H1 (cell line): ENCODE data around the gene SEPTIN7. TPM values are rescaled to one million over a fixed set of nuclear protein-coding genes. Genes with fewer than 3 reads are reported as not detected.
A peak's percentile ranks its signal among the peaks of the same experiment; 100 is the strongest.

Experiments
- CTCF ChIA-PET: fragments of 300-600 bp; sonication (Branson Sonifier 250); formaldehyde crosslinking; loops from one replicate; lab custom pipeline; 2021; ENCODE audit not compliant: partially characterized antibody; lab: Charles Lee
- POLR2A ChIA-PET: fragments of 300-600 bp; sonication (Branson Sonifier 250); formaldehyde crosslinking; loops from one replicate; lab custom pipeline; 2021; ENCODE audit warnings: inconsistent platforms; ENCODE audit not compliant: partially characterized antibody; lab: Charles Lee
- DNase-seq, 2 experiments: peaks; one replicate each; pipeline versions ENCODE4 v3.0.0 to v3.0.0-alpha.2; 2010 to 2022; ENCODE audit warnings: low spot score in 2 of 2, low read depth in 1 of 2, mixed read lengths in 1 of 2
- FAIRE-seq: peaks from 2 replicates; lab custom pipeline; 2011; peaks lifted over from hg19 to GRCh38; lab: Jason Lieb, UNC
- H2AFZ ChIP-seq: 2 replicates; pipeline ENCODE4 v1.8.1; 2012; ENCODE audit warnings: low read length, inconsistent platforms
- H2AK5ac ChIP-seq: 2 replicates; pipeline ENCODE4 v1.6.1; 2013; ENCODE audit warnings: low read depth, low read length
- H2BK120ac ChIP-seq: replicated peaks from 2 replicates; pipeline ENCODE3; 2013; ENCODE audit warnings: low read depth, low read length, inconsistent platforms
- H2BK12ac ChIP-seq: 2 replicates; pipeline ENCODE4 v1.6.1; 2013; ENCODE audit warnings: low read depth, low read length
- H2BK15ac ChIP-seq: 2 replicates; pipeline ENCODE4 v1.6.1; 2013; ENCODE audit warnings: low read length
- H2BK20ac ChIP-seq: 2 replicates; pipeline ENCODE4 v1.6.1; 2013; ENCODE audit warnings: low read length
- H2BK5ac ChIP-seq: 2 replicates; pipeline ENCODE4 v1.6.1; 2013; ENCODE audit warnings: low read depth, low read length
- H3K14ac ChIP-seq: 2 replicates; pipeline ENCODE4 v1.6.1; 2013; ENCODE audit warnings: inconsistent platforms; ENCODE audit not compliant: insufficient read length
- H3K18ac ChIP-seq: 2 replicates; pipeline ENCODE4 v1.6.1; 2013; ENCODE audit warnings: low read length; ENCODE audit errors: extremely low read depth
- H3K23ac ChIP-seq: 2 replicates; pipeline ENCODE4 v1.6.1; 2013; ENCODE audit warnings: inconsistent platforms; ENCODE audit not compliant: insufficient read length
- H3K23me2 ChIP-seq: 2 replicates; pipeline ENCODE4 v1.6.1; 2013; ENCODE audit warnings: low read depth, low read length
- H3K27ac ChIP-seq: 2 replicates; pipeline ENCODE4 v1.6.1; 2011; ENCODE audit warnings: low read depth, low read length, inconsistent platforms
- H3K27me3 ChIP-seq, 4 experiments: replicated peaks in 1 of 4; 1 replicate in 1 of 4; 2 replicates in 3 of 4; pipeline versions ENCODE4 v1.6.1 to v1.8.1; 2011 to 2013; ENCODE audit warnings: low read length in 3 of 4, mild to moderate bottlenecking in 3 of 4, inconsistent platforms in 2 of 4, mixed read lengths in 2 of 4, moderate library complexity in 1 of 4; ENCODE audit not compliant: control insufficient read depth in 3 of 4, insufficient read depth in 3 of 4; ENCODE audit errors: extremely low read depth in 1 of 4
- H3K36me3 ChIP-seq, 4 experiments: 2 replicates each; pipeline versions ENCODE4 v1.6.1 to v1.8.1; 2011 to 2013; ENCODE audit warnings: mild to moderate bottlenecking in 4 of 4, low read length in 3 of 4, moderate library complexity in 2 of 4, control low read depth in 1 of 4, inconsistent platforms in 1 of 4; ENCODE audit not compliant: insufficient read depth in 4 of 4, control insufficient read depth in 2 of 4
- H3K4ac ChIP-seq: replicated peaks from 2 replicates; pipeline ENCODE3; 2013; ENCODE audit warnings: low read length, low read depth, mixed read lengths, inconsistent platforms; ENCODE audit not compliant: insufficient read length
- H3K4me1 ChIP-seq, 4 experiments: replicated peaks in 1 of 4; 1 replicate in 1 of 4; 2 replicates in 3 of 4; pipeline versions ENCODE4 v1.6.1 to v1.8.1; 2011 to 2013; ENCODE audit warnings: low read length in 3 of 4, inconsistent platforms in 2 of 4, mixed read lengths in 1 of 4; ENCODE audit not compliant: insufficient read depth in 4 of 4, control insufficient read depth in 3 of 4
- H3K4me2 ChIP-seq, 2 experiments: 2 replicates each; pipeline versions ENCODE4 v1.6.1 to v1.8.1; 2011 to 2013; ENCODE audit warnings: low read depth in 2 of 2, low read length in 2 of 2, control low read depth in 1 of 2, inconsistent platforms in 1 of 2, mild to moderate bottlenecking in 1 of 2; ENCODE audit not compliant: insufficient read depth in 1 of 2
- H3K4me3 ChIP-seq, 4 experiments: fragments of 200-600, 300-600 bp in 1 of 4; sonication (generic), shearing (Covaris generic), sonication (Bioruptor Twin) in 1 of 4; 2 replicates each; pipeline versions ENCODE4 v1.5.1 to v1.8.1; 2011 to 2016; ENCODE audit warnings: low read length in 4 of 4, low read depth in 3 of 4, control low read depth in 2 of 4, inconsistent platforms in 2 of 4, mild to moderate bottlenecking in 2 of 4, mixed read lengths in 1 of 4, moderate library complexity in 1 of 4; ENCODE audit not compliant: insufficient read depth in 2 of 4; ENCODE audit errors: extremely low read depth in 1 of 4
- H3K56ac ChIP-seq: replicated peaks from 2 replicates; pipeline ENCODE3; 2013; ENCODE audit warnings: low read depth, mild to moderate bottlenecking, mixed read lengths, low read length, inconsistent platforms; ENCODE audit not compliant: insufficient read length
- H3K79me1 ChIP-seq: 2 replicates; pipeline ENCODE4 v1.6.1; 2013; ENCODE audit warnings: low read depth, low read length, control low read depth
- H3K79me2 ChIP-seq, 2 experiments: 2 replicates each; pipeline versions ENCODE4 v1.6.1 to v1.8.1; 2012 to 2013; ENCODE audit warnings: low read length in 2 of 2, mild to moderate bottlenecking in 2 of 2, inconsistent platforms in 1 of 2; ENCODE audit not compliant: insufficient read depth in 2 of 2, control insufficient read depth in 1 of 2
- H3K9ac ChIP-seq, 4 experiments: replicated peaks in 1 of 4; 1 replicate in 1 of 4; 2 replicates in 3 of 4; pipeline versions ENCODE4 v1.6.1 to v1.8.1; 2011 to 2013; ENCODE audit warnings: low read depth in 3 of 4, low read length in 3 of 4, control low read depth in 2 of 4, mild to moderate bottlenecking in 2 of 4, moderate library complexity in 2 of 4, inconsistent platforms in 1 of 4; ENCODE audit errors: extremely low read depth in 1 of 4
- H3K9me3 ChIP-seq, 2 experiments: 2 replicates each; pipeline versions ENCODE4 v1.6.1 to v1.8.1; 2012 to 2013; ENCODE audit warnings: mild to moderate bottlenecking in 2 of 2, moderate library complexity in 2 of 2, control low read depth in 1 of 2, inconsistent platforms in 1 of 2, low read depth in 1 of 2, low read length in 1 of 2, mixed read lengths in 1 of 2; ENCODE audit not compliant: insufficient read depth in 2 of 2
- H4K20me1 ChIP-seq, 2 experiments: replicated peaks in 1 of 2; 2 replicates each; pipeline versions ENCODE3 to v1.8.1; 2011 to 2013; ENCODE audit warnings: inconsistent platforms in 2 of 2, low read length in 2 of 2, mild to moderate bottlenecking in 1 of 2; ENCODE audit not compliant: insufficient read depth in 2 of 2, control insufficient read depth in 1 of 2
- H4K5ac ChIP-seq: 2 replicates; pipeline ENCODE4 v1.6.1; 2013; ENCODE audit warnings: low read length, low read depth, mixed read lengths, inconsistent platforms; ENCODE audit not compliant: insufficient read length
- H4K8ac ChIP-seq: 2 replicates; pipeline ENCODE4 v1.8.0; 2013; ENCODE audit warnings: mild to moderate bottlenecking, moderate library complexity, low read length, inconsistent platforms; ENCODE audit not compliant: insufficient read depth; ENCODE audit errors: extremely low read depth
- H4K91ac ChIP-seq: replicated peaks from 2 replicates; pipeline ENCODE3; 2013; ENCODE audit warnings: low read length, mixed read lengths, inconsistent platforms; ENCODE audit not compliant: insufficient read length
- BCL11A ChIP-seq, 2 experiments: IDR thresholded peaks; one replicate each; pipeline ENCODE4 v1.6.1; 2011; ENCODE audit warnings: low read depth in 2 of 2, low read length in 2 of 2, mild to moderate bottlenecking in 2 of 2
- CHD2 ChIP-seq: IDR thresholded peaks from 2 replicates; pipeline ENCODE4 v1.6.1; 2012; ENCODE audit warnings: low read length, improper control_type of control experiment
- CTBP2 ChIP-seq: IDR thresholded peaks from 2 replicates; pipeline ENCODE4 v1.7.0; 2011; ENCODE audit warnings: borderline replicate concordance, mild to moderate bottlenecking, moderate library complexity, mixed read lengths, low read length; ENCODE audit not compliant: insufficient read depth, insufficient read length
- GABPA ChIP-seq: IDR thresholded peaks from 2 replicates; pipeline ENCODE4 v1.6.1; 2011; ENCODE audit warnings: mild to moderate bottlenecking, low read length, moderate library complexity, borderline replicate concordance; ENCODE audit not compliant: insufficient read depth
- MAX ChIP-seq: IDR thresholded peaks from 2 replicates; pipeline ENCODE4 v1.6.1; 2012; ENCODE audit warnings: inconsistent platforms
- POLR2AphosphoS5 ChIP-seq: IDR thresholded peaks from 2 replicates; pipeline ENCODE4 v1.6.1; 2011; ENCODE audit warnings: low read depth, low read length
- RBBP5 ChIP-seq: IDR thresholded peaks from 2 replicates; pipeline ENCODE4 v1.7.1; 2012; ENCODE audit warnings: low read depth, mild to moderate bottlenecking, inconsistent platforms, low read length, moderate library complexity, borderline replicate concordance
- RNF2 ChIP-seq: fragments of 200-900, 300-1000 bp; sonication (generic); IDR thresholded peaks from 2 replicates; pipeline ENCODE4 v1.7.1; 2016; ENCODE audit warnings: borderline replicate concordance, low read depth, mild to moderate bottlenecking, antibody characterized with exemption, low read length; ENCODE audit not compliant: poor library complexity, severe bottlenecking; ENCODE audit errors: missing control alignments
- SIRT6 ChIP-seq: IDR thresholded peaks from one replicate; pipeline ENCODE4 v1.7.1; 2012; ENCODE audit warnings: low read length, inconsistent platforms
- SUZ12 ChIP-seq: fragments of 200-600 bp; sonication (generic); IDR thresholded peaks from 2 replicates; pipeline ENCODE4 v1.6.1; 2012; ENCODE audit warnings: mild to moderate bottlenecking, inconsistent platforms, low read length, moderate library complexity, mixed read lengths
- TEAD4 ChIP-seq: IDR thresholded peaks from 2 replicates; pipeline ENCODE4 v1.6.1; 2012; ENCODE audit warnings: low read depth, low read length, inconsistent platforms, mixed read lengths
- WGBS, 2 experiments: shearing (Covaris generic) in 1 of 2; methylation state at CpG; one replicate each; pipeline versions ENCODE4 v1.1.6 to v1.1.7; 2013 to 2015; ENCODE audit warnings: low lambda C conversion rate in 2 of 2, mixed read lengths in 2 of 2, inconsistent platforms in 1 of 2, low coverage in 1 of 2, missing lambda C conversion rate in 1 of 2; ENCODE audit not compliant: insufficient replicate concordance in 2 of 2, insufficient coverage in 1 of 2, insufficient read length in 1 of 2; ENCODE audit errors: extremely low coverage in 1 of 2, missing lambda C conversion rate in 1 of 2; 5-methylcytosine and 5-hydroxymethylcytosine counted together
- polyA plus RNA-seq, 7 experiments: library from polyadenylated mRNA; depleted of rRNA in 3 of 7; stranded (reverse) in 5 of 7; unstranded in 2 of 7; fragments of >200 nt in 5 of 7; fragments of 200-250 nt in 2 of 7; gene quantifications; 1 replicate in 5 of 7; 2 replicates in 1 of 7; 4 replicates in 1 of 7; pipeline versions ENCODE4 v1.2.1 to v1.2.3, GENCODE V29; 2011 to 2013; ENCODE audit warnings: missing spikeins in 2 of 7, mixed read lengths in 2 of 7
- total RNA-seq: library from RNA; stranded (reverse); fragmentation: NEBNext Ultra II Directional; extraction: Animal tissue kit (Norgen Biotek cat#: 25700); gene quantifications from 2 replicates; pipeline ENCODE4 v1.2.1, GENCODE V29; 2021
- TF ChIP-seq, protein P1 (sequence below): IDR thresholded peaks from 2 replicates; pipeline ENCODE4 v1.6.1; 2012; ENCODE audit warnings: low read length, inconsistent platforms

SEPTIN7 gene
- total and polyA plus RNA-seq, 2 of the 8 experiments (the other 6 are each of a cell fraction or from before 2014, with no cell fraction given) = 85.3 to 183 TPM

- POLR2A ChIA-PET = interaction anchor here (0.9 to 4.1 kb wide), 2 partner anchors 11 to 13 kb away, joined by 5 to 17 read pairs; partner anchors contain the start of gene SEPTIN7
- Histone ChIP-seq H2BK5ac (no peak overlapping the region), H4K20me1 (no peaks in the 10 kb centered on the region), H3K4me1 (no peaks in the 10 kb centered on the region), H2BK20ac (no peak overlapping the region), H3K14ac (no peak overlapping the region), H3K36me3 (no peaks in the 10 kb centered on the region), H3K23ac (no peak overlapping the region), H3K4ac (no peak overlapping the region), H2BK120ac (no peak overlapping the region), H3K56ac (no peak overlapping the region), H3K18ac (no peak overlapping the region), H3K23me2 (no peaks in the 10 kb centered on the region), H4K8ac (no peak overlapping the region), H2AK5ac (no peak overlapping the region), H3K4me2 (no peak overlapping the region), H3K27me3 (no peaks in the 10 kb centered on the region), H2BK15ac (no peak overlapping the region), H3K79me2 (no peaks in the 10 kb centered on the region), H4K5ac (no peak overlapping the region), H3K27ac (no peak overlapping the region), H2BK12ac (no peak overlapping the region), H4K91ac (no peak overlapping the region), H3K9me3 (no peaks in the 10 kb centered on the region), H3K9ac (no peak overlapping the region), H2AFZ (no peak overlapping the region), H3K79me1 (no peaks in the 10 kb centered on the region), H3K4me3 (no peak overlapping the region)
- CTCF ChIA-PET = no interaction called here
- TF ChIP-seq TEAD4 (peak; percentile 75; the same call in 1 of the 2 replicates), GABPA (no peak), RNF2 (no peak), SIRT6 (no peak), SUZ12 (no peak), CTBP2 (no peak), RBBP5 (no peak), BCL11A (IDR thresholded peaks at IDR 0.05; ENCODE audit: low read depth in 2 of 2, low read length in 2 of 2) (no peak), POLR2AphosphoS5 (no peak), CHD2 (no peak), MAX (peak; percentile 67; the same call in 1 of the 2 replicates)
- TF ChIP-seq, protein P1, sequence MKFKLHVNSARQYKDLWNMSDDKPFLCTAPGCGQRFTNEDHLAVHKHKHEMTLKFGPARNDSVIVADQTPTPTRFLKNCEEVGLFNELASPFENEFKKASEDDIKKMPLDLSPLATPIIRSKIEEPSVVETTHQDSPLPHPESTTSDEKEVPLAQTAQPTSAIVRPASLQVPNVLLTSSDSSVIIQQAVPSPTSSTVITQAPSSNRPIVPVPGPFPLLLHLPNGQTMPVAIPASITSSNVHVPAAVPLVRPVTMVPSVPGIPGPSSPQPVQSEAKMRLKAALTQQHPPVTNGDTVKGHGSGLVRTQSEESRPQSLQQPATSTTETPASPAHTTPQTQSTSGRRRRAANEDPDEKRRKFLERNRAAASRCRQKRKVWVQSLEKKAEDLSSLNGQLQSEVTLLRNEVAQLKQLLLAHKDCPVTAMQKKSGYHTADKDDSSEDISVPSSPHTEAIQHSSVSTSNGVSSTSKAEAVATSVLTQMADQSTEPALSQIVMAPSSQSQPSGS = no peak
- FAIRE-seq = peak; percentile 57
- WGBS, 2 experiments = 62% methylated on average over 2 of the region's 2 CpGs; no CpG with 5 or more reads in 1 of the 2 experiments
- no peak for DNase-seq
These were observed 12.9 kb upstream of the SEPTIN7 start for GRCh38 chr7:35787925-35788324.
